Osteoblast (primary cell): ENCODE results near the gene GALNT16. TPM values are rescaled to one million over a fixed set of nuclear protein-coding genes. Genes with fewer than 3 reads are reported as not detected.

ENCODE experiments used
- DNase-seq: peaks from one replicate; pipeline ENCODE4 v3.0.0; 2011; ENCODE audit warnings: low spot score, mixed read lengths; ENCODE audit not compliant: insufficient read length; ENCODE audit errors: missing footprints
- H2AFZ ChIP-seq: 2 replicates; pipeline ENCODE4 v1.6.0; 2011; ENCODE audit warnings: mild to moderate bottlenecking, low read length
- H3K27ac ChIP-seq: 2 replicates; pipeline ENCODE4 v1.5.1; 2011; ENCODE audit warnings: mild to moderate bottlenecking, low read depth, low read length, moderate library complexity
- H3K27me3 ChIP-seq: 2 replicates; pipeline ENCODE4 v1.6.0; 2012; ENCODE audit warnings: mild to moderate bottlenecking, control low read depth, inconsistent platforms, low read length, moderate library complexity; ENCODE audit not compliant: insufficient read depth
- H3K36me3 ChIP-seq: 2 replicates; pipeline ENCODE4 v1.5.1; 2011; ENCODE audit warnings: mild to moderate bottlenecking, low read length, control low read depth, moderate library complexity; ENCODE audit not compliant: insufficient read depth
- H3K4me1 ChIP-seq: 2 replicates; pipeline ENCODE4 v1.5.1; 2011; ENCODE audit warnings: mild to moderate bottlenecking, low read length, control low read depth, moderate library complexity; ENCODE audit not compliant: insufficient read depth
- H3K4me2 ChIP-seq: 2 replicates; pipeline ENCODE4 v1.6.0; 2011; ENCODE audit warnings: mild to moderate bottlenecking, low read length; ENCODE audit not compliant: insufficient read depth
- H3K4me3 ChIP-seq: fragments of 200-600 bp; sonication (generic); 3 replicates; pipeline ENCODE4 v1.5.1; 2012; ENCODE audit warnings: mild to moderate bottlenecking, low read length, inconsistent platforms; ENCODE audit not compliant: insufficient read depth
- H3K79me2 ChIP-seq: 2 replicates; pipeline ENCODE4 v1.6.0; 2012; ENCODE audit warnings: mild to moderate bottlenecking, low read length, control low read depth, inconsistent platforms; ENCODE audit not compliant: insufficient read depth
- H3K9me3 ChIP-seq: 2 replicates; pipeline ENCODE4 v1.5.1; 2011; ENCODE audit warnings: low read depth, low read length, control low read depth
- H4K20me1 ChIP-seq: 2 replicates; pipeline ENCODE4 v1.6.0; 2012; ENCODE audit warnings: mild to moderate bottlenecking, low read length, control low read depth; ENCODE audit not compliant: insufficient read depth
- total RNA-seq: library from RNA; depleted of rRNA; stranded (reverse); fragments of >200 nt; gene quantifications from 2 replicates; pipeline ENCODE4 v1.2.3, GENCODE V29; 2012
- TF ChIP-seq, protein P1 (sequence below): IDR thresholded peaks from 2 replicates; pipeline ENCODE4 v1.5.1; 2011; ENCODE audit warnings: mild to moderate bottlenecking, low read depth, low read length, moderate library complexity; ENCODE audit errors: extremely low read depth

Gene GALNT16
- total RNA-seq, 1 donor, result 4.0 TPM

DNA sequence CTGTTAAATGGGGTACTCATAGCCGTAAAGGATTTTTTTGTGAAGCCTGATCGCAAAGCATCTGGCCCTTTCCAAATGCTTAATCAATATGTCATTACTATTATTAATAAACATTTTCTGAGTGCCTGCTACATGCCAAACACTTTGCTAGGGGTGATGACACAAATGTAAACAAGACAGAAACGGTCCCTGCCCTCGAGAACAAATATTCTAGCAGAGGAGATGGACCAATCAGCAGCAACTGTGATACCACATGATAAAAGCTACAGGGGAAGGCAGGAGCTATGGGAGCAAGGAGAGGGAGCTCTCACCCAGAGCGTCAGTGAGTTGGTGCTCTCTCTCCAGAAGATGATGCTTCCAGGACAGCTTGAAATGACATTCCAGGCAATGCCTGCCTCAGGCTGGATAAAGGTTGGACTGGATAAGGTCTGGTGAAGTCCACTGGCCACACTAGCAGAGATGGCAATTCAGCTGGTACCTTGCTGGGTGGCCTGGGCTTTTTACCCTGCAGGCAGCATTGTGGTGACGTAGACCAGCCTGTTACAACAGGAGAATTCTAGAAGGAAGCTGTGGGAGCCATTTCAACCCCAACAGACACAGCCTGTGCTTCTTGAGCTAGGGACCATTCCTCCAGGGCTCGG is 97.1 kb downstream of the GALNT16 start:
- peak; percentile 14 for DNase-seq
- H3K4me2 ChIP-seq, result no peak overlapping the region
- peaks cover 10% of the 10 kb centered on the region for H3K4me1 ChIP-seq
- H4K20me1 ChIP-seq, result no peaks in the 10 kb centered on the region
- TF ChIP-seq, protein P1, sequence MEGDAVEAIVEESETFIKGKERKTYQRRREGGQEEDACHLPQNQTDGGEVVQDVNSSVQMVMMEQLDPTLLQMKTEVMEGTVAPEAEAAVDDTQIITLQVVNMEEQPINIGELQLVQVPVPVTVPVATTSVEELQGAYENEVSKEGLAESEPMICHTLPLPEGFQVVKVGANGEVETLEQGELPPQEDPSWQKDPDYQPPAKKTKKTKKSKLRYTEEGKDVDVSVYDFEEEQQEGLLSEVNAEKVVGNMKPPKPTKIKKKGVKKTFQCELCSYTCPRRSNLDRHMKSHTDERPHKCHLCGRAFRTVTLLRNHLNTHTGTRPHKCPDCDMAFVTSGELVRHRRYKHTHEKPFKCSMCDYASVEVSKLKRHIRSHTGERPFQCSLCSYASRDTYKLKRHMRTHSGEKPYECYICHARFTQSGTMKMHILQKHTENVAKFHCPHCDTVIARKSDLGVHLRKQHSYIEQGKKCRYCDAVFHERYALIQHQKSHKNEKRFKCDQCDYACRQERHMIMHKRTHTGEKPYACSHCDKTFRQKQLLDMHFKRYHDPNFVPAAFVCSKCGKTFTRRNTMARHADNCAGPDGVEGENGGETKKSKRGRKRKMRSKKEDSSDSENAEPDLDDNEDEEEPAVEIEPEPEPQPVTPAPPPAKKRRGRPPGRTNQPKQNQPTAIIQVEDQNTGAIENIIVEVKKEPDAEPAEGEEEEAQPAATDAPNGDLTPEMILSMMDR, result no peak
- H3K27ac ChIP-seq, result no peak overlapping the region
- no peak overlapping the region for H3K4me3 ChIP-seq
- no peak overlapping the region for H2AFZ ChIP-seq
- H3K36me3 ChIP-seq, result no peaks in the 10 kb centered on the region
- peaks cover 2% of the 10 kb centered on the region for H3K27me3 ChIP-seq
- H3K9me3 ChIP-seq, result no peaks in the 10 kb centered on the region
- no peaks in the 10 kb centered on the region for H3K79me2 ChIP-seq

DNA sequence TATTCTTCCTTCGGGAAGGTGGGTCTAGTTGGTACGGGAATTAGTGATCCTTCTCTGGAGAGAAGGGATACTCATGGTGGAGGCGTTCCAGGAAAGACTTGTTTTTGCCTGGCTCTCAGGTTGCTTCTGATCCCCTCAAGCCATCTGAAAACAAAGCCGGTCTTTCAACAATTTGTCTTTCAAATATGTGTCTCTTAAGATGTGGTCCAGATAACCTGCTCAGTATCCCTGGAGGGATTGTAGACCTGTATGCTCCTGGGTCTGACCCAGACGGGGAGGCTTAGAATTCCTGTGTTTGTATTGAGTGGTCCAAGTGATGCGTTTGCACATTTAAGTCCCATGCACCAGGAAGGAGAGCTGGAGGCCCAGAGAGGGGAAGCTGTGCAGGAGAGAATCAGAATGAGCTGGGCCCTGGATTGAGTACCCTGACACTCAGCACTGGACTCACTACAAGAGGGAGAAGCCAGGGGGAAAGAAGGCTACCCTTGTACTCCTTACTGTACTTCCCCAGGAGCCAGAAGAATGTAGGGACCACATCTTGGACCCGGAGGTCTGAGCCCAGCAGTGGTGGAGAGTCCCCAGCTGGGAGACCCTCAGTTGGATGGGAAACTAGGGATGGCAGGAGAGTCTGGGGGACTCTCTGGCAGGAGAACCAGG is 97.7 kb downstream of the GALNT16 start:
- Histone ChIP-seq H3K27ac (no peak overlapping the region), H2AFZ (no peak overlapping the region), H3K79me2 (no peaks in the 10 kb centered on the region), H3K4me1 (peaks cover 10% of the 10 kb centered on the region), H3K4me2 (no peak overlapping the region), H4K20me1 (no peaks in the 10 kb centered on the region), H3K4me3 (no peak overlapping the region), H3K27me3 (peaks cover 2% of the 10 kb centered on the region), H3K9me3 (no peaks in the 10 kb centered on the region), H3K36me3 (no peaks in the 10 kb centered on the region)
- TF ChIP-seq, protein P1, result no peak
- peak; percentile 50 for DNase-seq

DNA sequence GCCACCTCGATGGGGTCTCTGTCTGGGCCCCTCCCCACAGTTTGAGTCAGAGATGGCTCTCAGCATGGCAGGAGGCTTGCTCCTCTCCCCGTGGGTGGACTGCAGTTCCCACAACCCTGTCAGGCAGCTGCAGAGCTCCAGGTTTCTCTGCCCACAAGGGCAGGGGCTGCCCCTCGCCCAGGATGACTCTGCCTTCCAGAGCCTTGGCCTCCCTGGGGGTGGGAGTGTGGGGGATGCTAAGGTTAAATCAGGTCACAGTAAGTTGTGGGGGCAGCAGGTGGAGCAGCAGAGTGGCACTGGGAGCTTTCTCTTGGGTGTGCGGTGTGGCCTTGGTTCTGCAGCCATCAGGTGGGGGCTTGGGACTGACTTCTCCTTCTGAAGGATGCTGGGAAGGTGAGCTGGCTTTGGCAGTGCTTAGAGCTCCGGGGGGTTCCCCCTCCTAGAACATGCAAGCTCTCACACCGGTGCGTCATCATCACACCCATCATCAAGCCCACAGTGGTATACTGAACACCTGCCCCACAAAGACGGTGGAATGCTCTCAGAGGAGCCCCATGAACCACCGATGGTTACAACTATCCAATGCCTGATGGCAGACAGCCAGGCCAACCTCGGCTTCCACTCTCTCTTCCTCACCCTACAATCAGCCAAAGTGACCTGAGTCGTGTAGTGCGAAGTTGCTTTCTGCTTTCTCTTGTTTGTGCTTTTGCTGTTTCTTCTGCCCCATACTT is 98.4 kb downstream of the GALNT16 start:
- H3K4me1 ChIP-seq, result peaks cover 10% of the 10 kb centered on the region
- TF ChIP-seq, protein P1, result no peak
- no peaks in the 10 kb centered on the region for H3K9me3 ChIP-seq
- no peak overlapping the region for H3K4me3 ChIP-seq
- H2AFZ ChIP-seq, result no peak overlapping the region
- no peaks in the 10 kb centered on the region for H3K79me2 ChIP-seq
- no peaks in the 10 kb centered on the region for H4K20me1 ChIP-seq
- H3K4me2 ChIP-seq, result no peak overlapping the region
- peak; percentile 69 for DNase-seq
- no peaks in the 10 kb centered on the region for H3K36me3 ChIP-seq
- H3K27ac ChIP-seq, result no peak overlapping the region
- peaks cover 2% of the 10 kb centered on the region for H3K27me3 ChIP-seq

DNA sequence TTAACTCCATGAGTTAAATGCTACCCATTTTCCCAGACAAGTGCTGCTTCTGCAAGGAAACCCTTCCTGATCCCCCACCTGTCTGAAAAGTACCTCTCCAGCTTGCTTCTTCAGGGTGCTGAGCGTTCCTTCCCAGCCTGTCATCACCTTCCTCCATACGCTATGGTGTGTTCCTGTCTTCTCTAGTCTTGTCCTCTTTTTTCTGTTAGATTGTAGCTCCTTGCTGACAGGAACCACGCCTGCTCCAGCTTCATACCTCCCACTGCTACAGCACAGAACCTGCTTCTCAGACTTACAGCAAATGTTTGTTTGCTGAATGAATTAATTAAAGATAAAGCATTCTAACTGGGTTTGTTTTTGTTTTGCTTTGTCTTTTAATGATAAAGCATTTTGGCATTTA is 99.0 kb downstream of the GALNT16 start:
- H3K27ac ChIP-seq, result no peak overlapping the region
- TF ChIP-seq, protein P1, result no peak
- H3K4me1 ChIP-seq, result peaks cover 10% of the 10 kb centered on the region
- H3K36me3 ChIP-seq, result no peaks in the 10 kb centered on the region
- H3K9me3 ChIP-seq, result no peaks in the 10 kb centered on the region
- no peaks in the 10 kb centered on the region for H4K20me1 ChIP-seq
- DNase-seq, result peak; percentile 68
- H2AFZ ChIP-seq, result no peak overlapping the region
- H3K4me2 ChIP-seq, result no peak overlapping the region
- H3K4me3 ChIP-seq, result no peak overlapping the region
- H3K79me2 ChIP-seq, result no peaks in the 10 kb centered on the region
- H3K27me3 ChIP-seq, result peaks cover 2% of the 10 kb centered on the region
